GM21526 (cell line): ENCODE results near the gene ING4.
A peak's percentile ranks its signal among the peaks of the same experiment; 100 is the strongest.

ENCODE experiments used
- ATAC-seq: cut with Tn5 transposase; IDR thresholded peaks from one replicate; pipeline ENCODE4 v1.9.1; 2021; ENCODE audit warnings: moderate library complexity; ENCODE audit not compliant: unreplicated experiment, low FRiP score

The ING4 gene

DNA sequence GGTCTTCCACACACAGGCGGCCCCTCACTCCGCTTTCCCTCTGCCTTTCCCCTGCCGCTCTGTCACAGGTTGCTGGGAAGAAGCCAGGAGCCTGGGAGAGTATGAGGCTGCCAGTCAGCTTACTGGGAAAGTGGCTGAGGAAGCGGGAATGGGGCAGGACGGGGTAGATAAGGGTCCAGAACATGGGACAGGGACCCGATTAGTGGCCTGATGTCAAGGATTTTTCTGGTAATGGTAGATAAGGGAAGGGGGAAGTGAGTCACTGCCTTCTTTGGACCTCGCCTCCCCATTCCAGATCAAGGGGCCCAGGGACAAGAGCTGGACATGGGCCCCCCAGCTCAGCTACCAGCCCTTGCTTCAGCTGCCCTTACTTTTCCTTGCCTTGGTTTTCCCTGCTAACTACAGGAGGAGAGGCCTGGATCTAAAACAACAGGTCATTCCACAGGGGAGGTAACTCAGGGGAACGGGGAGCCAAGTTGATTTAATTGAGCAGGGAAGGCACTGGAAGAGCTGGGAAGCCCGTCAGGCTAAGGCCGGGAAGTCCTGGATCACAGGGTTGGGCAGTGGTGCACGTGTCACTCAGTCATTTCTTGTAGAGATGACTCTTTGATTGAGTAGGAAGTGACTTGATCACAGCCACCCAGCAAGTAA lies 23.6 kb downstream of the ING4 start:
- no peak for ATAC-seq

DNA sequence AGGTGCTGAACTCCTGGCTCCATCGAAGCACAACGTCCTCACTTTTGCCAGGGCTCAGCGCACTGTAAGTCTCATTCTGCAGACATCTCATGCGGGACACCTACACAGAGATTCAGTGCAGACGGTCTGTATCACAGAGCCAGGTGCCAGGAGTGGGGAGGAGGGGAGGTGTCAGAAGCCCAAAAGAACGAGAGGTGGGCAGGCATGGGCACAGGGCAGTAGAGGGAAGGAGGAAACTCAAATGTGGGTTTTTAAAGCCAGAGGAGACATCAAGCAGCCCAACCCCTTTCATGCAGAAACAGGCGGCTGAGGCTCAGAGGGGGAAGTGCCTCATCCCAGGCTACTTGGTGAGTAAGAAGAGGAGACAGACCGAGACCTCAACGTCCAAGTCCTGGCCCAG lies 24.6 kb downstream of the ING4 start:
- ATAC-seq, result no peak

- no peak for ATAC-seq
These were observed 26.9 kb downstream of the ING4 start, which contains the start of gene LPAR5 for GRCh38 chr12:6635856-6636531. TSS of gene LPAR5 (minus strand) at chr12:6635959. CDS start at chr12:6621248, 14,711 bp downstream.

- ATAC-seq, result no peak
These were observed 27.5 kb downstream of the ING4 start for GRCh38 chr12:6635375-6635855.

GRCh38 chr12:6632026-6632983 lies 30.6 kb downstream of the ING4 start:
- ATAC-seq, result peak; percentile 59

DNA sequence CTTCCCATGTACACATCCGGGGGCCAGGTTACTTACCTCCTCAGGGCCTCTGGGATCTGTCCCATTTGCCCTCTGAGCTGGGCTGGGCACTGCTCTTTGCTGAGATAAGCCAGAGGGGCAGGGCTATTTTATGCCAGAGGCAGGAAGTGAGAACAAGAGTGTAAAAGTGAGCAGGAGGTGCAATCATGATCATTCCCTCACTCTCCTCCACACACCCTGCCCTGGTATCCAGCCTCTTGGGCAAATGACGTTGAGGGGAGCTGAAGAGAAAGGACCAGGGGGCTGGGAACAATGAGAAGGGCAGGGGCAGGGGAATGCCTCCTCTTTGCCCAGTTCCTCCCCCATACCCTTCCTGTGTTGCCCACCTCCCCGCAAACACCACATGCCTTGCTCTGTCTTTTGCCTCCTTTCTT lies 31.4 kb downstream of the ING4 start:
- ATAC-seq, result no peak

DNA sequence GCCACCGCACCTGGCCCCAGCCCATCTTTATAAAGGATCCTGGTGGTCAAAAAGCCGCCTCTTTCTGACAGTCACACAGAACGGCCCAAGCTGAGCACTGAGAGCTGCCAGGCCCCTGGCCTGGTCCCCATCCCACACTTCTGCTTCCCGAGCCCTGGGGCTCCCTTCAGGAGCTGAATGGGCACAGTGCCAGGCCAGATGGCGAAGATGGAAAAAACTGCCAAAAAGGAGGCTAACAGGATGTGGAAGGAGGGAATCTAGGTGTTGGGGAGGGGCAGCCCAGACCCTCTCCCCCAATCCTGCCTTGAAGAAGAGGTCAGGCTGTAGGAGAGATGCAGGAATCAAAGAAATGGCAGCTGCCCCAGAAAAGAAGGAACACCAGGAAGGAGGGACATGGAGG lies 32.2 kb downstream of the ING4 start:
- no peak for ATAC-seq

DNA sequence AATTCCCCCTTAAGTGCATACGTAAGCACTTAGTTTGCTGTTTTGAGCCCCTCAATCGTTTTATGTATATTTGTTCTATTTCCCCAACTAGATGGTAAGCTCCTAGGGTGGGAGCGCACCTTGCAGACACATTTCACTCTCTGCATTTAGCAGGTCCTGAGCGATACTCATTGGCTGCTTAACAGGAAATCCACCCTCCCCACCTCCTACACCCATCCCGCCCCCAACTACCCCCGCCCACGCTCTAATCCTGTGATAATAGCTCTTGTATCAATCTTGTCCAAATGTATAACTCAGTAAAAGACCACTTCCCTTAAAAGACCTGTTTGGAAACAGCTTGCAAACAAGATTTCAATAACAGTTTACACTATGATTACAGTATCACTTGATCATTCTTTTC lies 35.3 kb downstream of the ING4 start:
- no peak for ATAC-seq

- no peak for ATAC-seq
These were observed 36.1 kb downstream of the ING4 start for GRCh38 chr12:6626654-6627283.

DNA sequence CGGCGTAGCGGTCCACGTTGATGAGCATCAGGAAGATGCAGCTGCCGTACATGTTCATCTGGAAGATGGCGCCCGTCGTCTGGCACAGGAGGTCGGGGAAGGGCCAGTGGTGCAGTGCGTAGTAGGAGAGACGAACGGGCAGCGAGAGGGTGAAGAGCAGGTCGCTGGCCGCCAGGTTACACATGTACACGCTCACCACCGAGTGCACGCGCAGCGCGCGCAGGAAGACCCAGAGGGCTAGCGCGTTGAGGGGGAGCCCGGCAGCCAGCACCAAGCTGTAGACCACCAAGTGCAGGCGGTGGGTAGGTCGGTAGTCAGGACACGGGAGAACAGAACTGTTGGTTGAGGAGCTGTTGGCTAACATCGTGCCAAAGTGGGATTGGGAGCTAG lies 42.0 kb downstream of the ING4 start:
- no peak for ATAC-seq

- no peak for ATAC-seq
These were observed 42.6 kb downstream of the ING4 start for GRCh38 chr12:6620137-6620884.

DNA sequence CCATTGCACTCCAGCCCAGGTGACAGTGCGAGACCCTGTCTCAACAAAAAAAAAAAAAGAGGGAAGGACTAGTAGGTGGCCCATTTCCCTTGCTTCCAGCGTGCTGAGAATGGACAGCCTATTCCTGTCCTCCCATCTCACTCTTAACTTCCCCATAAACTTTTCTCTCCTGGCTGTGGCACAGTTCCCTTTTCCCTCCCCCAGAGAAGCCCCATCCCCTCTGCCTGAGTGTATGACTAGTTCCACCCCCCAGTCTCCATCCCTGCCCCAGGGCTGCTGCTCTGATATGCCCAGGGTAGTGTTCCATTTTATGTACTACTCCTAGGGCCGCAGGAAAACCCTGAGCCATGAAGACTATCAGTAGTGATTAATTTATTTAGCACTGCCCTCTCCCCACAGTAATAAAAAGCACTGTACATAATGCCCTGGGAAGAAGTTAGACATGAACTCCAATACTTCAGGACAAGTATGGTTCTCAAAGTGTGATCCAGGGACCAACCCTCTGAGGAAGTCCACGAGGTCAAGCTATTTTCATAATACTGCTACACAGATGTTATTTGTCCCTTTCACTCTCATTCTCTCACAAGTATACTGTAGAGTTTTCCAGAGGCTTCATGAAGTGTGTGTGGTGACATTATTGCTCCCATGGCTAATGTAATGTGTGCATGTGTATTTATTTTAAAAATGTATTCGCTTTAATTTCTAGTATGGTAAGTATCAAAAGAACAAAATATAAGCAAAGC lies 44.3 kb downstream of the ING4 start:
- ATAC-seq, result no peak

DNA sequence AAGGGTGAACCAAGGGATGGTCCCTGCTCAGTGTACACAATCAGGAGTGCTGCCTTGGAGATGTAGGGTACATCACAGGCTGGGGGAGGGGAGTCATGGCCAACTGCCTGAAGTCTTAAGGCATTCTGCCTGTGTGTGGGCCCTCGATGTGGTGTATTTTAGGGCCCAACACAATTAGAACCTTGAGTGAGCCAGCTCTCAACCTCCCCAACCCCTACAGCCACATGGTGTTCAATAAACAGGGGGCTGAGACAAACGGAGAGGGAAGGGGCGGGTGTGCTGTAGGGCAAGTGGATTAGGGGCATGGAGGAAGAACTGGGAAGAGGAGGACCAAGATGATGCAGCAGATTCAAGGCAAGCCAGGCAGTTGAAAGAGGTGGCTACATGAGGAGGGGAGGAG lies 47.1 kb downstream of the ING4 start:
- no peak for ATAC-seq

DNA sequence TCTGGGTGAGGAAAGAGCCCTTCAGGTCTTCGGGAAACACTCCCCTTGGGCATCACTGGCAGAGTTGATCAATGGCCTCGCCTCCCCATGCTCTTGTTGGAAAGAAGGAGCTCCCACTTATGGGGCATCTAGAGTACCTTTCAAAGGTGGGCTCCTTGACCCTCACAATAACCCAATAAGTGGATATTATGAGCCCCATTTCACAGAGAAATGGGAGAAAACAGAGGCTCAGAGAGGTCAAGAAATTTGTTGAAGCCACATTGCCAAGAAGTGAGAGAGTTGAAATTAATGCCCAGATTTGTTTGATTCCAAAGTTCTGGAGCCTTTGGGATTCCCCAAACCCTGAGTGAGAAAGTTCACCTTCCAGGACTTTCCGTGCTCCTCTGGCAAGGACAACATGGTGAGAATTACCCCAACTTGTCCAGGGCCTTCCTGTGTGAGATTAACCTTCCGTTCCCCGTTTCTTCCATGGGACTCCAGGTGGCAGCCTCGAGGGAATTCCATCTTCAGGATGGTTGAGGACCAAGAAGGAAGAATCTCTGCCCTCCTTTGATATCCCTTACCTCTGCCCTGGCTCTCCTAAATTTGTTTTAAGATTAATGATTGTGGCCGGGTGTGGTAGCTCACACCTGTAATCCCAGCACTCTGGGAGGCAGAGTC lies 48.3 kb downstream of the ING4 start:
- no peak for ATAC-seq

DNA sequence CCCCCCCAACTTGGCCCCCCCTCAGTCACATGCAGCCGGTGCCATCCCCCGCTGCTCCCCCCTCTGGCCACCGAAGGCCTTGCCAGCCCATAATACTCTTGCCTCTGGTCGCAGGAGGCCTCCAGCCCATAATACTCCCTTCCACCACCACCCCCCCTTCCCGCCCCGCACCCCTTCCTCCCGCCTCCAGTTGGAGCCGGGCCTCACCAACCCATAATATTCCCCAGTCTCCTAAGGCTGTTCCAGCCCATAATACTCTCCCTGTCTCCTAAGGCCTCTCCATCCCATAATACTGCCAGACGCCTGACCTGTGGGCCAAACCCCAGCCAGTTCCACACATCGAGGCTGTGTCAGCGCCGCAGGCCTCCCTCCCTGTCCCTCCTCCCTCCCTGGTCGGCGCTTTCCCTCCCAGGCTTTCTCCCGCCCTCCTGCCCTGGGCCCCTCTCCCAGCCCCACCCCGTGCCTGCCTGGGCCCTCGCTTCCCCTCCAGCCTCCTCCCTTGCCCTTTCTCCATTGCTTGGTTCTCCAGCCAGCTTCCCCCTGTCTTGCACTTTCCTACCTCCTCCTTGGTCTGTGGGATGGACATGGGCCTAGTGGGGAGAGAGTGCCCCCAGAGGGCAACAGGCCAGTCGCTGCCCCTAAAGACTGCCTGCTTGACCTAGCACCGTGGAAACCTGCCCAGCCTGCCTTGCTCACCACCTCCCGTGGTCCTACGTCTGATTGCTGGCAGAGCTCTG lies 49.0 kb downstream of the ING4 start:
- ATAC-seq, result no peak

DNA sequence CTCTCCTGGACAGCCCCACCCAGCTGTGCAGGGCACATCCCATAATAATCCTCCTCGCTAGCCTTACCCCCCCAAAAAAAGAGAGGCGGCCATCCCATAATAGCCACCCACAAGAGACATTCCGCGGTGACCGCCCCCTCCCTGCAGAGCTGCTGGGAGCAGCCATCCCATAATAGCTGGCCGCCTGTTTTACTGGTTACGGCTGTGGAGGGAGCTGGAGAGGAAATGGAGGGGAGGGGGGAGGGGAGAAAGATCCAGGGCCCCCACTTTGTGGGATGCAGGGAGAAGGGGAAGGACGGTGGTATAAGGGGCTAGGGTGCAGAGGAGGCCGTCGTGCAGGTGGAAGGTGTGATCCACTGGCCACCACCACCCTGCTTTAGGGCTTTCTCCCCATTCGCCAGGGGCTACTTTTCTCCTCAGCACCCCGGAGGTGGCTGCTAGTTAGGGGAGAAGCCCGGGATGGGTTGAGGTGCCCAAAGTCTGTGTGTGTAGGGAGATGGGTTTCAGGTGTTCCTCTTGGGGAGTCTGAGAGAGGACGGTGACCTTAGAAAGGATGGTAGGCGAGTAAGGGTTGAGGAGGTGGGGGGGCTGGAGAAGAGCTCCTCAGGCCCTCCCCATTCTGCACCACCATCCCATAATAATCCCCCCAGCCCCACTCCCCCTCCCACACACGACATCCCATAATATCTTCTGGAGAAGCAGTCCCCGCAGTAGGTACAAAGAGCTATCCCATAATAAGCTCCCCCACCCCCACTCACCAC lies 49.7 kb downstream of the ING4 start:
- ATAC-seq, result no peak

GRCh38 chr12:6612652-6613014 lies 50.3 kb downstream of the ING4 start:
- no peak for ATAC-seq
